GM18519 (cell line): ENCODE results near the gene SDR9C7.
"Not testable (repeated sequence)": the region's sequence is repeated elsewhere in the genome, so short reads cannot be mapped to it uniquely, and the experiment has no call there.

Experiments
- ATAC-seq: cut with Tn5 transposase; IDR thresholded peaks from one replicate; pipeline ENCODE4 v1.9.1; 2021; ENCODE audit warnings: mild to moderate bottlenecking, moderate library complexity; ENCODE audit not compliant: unreplicated experiment, low FRiP score

SDR9C7 gene

DNA sequence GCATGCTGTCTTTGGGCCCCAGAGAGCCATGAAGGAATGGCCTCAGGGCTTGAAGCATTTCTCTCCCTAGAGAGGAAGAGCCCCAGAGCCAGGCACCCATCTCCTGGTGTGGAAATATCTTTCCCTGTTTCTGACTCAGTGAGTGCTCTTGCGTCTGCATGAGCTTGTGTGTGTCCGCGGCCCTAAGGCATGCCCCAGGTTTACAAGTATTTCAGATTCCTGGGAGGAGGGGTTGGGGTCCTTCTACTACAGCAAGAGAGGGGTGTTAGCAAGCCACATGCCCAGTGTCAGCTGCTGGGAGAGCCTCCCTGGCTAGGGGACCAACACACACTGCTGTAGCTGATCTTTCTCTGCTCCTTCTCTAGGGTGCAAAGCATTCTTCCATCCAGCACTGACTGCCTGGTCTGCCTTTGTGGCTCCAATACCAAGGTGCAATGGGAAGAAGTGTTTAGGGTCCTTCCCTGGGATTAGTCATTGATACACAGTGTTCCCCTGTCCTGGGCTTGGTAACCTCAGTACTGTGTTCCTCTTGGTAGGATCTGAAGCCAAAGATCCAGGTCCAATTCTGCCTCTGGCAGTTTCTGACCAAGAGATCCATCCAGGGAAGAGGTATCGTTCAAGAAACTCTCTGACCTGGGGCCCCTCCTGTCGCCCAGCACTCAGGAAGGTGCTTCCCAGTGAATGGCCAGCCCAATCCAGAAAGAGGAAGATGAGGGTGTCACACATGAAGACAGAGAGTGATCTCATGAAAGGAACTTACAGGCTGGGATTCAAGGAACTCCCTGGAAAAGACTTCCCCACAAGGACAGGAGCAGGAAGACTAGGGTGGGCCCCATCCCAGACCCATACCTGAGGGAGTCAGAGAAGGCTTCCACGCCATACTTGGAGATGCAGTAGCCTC is 20.1 kb upstream of the SDR9C7 start:
- ATAC-seq, result no peak

DNA sequence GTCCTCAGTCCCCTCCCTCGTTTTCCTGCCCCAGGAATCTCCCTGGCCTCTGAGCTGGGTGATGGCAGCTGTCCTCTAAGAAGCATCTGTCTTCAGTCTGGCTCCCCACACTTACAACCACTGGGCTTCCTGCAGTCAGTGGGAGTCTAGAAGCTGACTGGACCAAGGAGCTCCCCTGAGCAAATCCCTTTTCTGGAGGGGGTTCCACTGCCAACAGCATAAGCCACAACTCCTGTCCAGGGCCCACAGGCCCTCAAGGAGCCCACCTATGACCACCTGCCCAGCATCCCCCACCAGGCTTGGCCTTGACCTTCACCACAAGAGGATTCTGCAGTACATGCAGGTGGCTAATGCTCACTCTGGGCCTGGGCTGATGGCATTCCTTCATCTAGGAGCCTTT is 19.1 kb upstream of the SDR9C7 start:
- no peak for ATAC-seq

DNA sequence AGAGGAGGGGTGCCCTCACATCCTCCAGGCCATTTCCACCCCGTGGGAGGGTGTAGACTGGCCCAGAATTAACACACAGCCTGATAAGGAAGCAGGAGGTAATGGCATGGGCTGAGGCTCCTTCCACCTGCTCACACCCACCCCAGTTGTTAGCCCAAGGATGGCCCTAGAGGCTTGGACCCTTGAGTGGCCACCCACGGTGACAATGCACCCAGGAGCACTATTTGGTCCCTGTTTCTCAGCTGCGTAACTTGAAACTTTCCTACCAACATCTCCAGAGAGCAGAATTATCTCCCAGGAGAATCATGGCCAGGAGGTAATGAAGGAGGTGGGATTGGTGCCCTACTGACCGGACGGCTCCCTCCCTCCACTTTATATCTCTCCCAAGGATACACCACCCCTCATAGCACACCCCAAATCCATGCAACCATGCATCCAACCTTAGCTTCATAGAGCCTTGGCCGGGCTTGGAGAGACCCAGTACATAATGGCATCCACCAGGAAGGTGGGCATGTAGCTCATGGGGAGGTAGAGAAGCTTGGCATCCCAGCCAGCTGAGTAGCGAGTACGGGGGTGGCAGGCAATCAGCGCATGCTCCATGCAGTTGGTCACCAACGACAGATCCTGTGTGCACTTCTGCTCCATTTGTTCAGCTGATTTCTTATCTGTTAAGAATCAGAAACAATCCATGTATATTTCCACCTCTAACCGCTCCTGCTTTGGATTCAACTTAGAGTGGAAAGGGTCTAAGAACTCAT is 17.6 kb upstream of the SDR9C7 start:
- no peak for ATAC-seq

DNA sequence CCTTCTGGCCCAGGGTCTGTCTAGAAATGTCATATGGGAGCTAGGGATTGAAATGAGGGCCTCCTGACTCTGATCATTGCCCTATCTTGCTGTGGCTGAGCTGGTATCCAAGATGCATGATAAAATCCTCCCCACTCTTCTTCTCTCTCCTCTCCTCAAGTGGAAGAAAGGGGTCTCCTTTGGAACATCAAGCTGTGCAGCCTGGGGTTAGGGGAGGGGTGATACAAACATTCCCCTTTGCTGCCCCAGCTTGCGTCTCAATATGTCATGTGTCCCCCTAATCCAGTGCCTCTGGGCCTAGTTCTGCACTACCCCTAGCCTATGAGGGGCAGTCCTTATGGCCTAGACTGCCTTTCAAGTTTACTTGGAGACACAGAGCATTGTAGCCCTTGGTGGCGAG is 14.7 kb upstream of the SDR9C7 start:
- ATAC-seq, result no peak

DNA sequence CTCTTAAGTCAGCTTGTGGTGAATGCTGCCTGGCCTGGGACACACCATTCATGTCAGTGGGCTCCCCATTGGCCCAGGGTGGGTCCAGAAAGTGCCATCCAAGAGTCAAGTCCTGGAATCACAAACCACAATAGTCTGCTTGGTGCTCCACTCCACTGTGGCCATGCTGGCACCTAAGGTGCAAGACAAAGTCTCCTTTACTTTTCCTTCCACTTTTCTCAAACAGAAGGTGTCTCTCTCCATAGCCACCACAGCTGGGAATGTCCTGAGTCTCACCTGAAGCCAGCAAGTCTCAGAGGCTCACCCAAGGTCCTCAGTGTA is 14.2 kb upstream of the SDR9C7 start:
- no peak for ATAC-seq

- ATAC-seq, result no peak
Observed at GRCh38 chr12:56947633-56948456, 13.6 kb upstream of the SDR9C7 start.

DNA sequence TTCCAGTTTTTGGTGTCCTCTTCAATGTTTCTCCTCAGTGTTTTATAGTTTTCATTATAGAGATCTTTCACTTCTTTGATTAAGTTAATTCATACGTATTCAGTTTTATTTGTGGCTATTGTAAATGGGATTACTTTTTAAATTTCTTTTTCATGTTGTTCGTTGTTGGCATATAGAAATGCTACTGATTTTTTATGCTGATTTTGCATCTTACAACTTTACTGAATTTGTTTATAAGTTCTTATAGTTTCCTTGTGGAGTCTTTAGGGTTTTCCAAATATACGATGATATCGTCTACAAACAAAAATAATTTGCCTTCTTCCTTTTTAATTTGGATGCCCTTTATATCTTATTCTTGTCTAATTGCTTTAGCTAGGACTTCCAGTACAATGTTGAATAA is 9.7 kb upstream of the SDR9C7 start:
- no peak for ATAC-seq

DNA sequence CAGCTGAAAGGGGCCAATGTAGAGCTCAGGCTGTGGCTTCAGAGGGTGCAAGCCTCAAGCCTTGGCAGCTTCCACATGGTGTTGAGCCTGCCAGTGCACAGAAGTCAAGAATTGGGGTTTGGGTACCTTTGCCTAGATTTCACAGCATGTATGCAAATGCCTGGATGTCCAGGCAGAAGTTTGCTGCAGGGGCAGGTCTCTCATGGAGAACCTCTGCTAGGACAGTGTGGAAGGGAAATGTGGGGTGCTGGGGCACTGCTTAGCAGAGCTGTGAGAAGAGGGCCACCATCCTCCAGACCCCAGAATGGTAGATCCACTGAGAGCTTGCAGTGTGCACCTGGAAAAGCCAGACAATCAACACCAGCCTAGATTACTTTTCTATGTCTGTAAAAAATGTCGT is 9.2 kb upstream of the SDR9C7 start:
- not testable (repeated sequence) for ATAC-seq

GRCh38 chr12:56941299-56942017 is 7.2 kb upstream of the SDR9C7 start:
- no peak for ATAC-seq

DNA sequence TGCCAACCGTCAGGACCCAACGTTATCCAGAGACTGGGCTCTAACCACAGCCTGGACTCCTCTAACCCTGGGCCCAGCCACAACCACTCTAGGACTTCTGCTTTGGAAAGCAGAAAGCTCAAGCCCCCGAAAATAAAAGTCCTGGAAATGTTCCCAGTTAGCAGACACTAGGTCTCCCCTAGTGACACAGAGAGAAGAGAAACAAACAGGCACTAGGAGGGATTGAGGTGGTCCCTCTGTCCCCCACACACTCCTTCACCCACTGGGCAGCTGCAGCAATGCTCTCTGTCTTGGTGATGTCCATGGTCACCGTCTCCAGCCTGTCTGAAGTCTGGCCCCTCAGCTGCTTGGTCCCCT is 6.7 kb upstream of the SDR9C7 start:
- not testable (repeated sequence) for ATAC-seq

- no peak for ATAC-seq
Observed at GRCh38 chr12:56935752-56936151, 1.5 kb upstream of the SDR9C7 start.

DNA sequence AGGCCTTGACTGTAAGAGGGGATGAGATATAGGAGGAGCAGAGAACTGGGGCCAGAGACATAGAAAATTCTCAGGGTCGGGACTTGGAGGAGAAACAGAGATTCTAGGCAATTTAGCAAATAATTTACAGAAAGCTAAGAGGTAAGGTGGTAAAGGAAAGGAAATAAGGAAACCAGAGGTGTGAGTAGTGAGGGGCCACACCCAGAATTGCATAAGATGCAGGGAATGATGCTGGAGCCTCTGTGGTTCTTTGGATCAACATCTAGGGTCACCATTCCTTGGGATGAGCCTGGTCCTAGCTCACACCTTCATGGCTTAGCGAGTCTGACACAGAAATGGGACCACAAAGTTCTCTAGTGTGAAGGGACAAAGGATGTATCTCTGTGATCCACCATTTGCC is 949 bp upstream of the SDR9C7 start:
- ATAC-seq, result no peak

DNA sequence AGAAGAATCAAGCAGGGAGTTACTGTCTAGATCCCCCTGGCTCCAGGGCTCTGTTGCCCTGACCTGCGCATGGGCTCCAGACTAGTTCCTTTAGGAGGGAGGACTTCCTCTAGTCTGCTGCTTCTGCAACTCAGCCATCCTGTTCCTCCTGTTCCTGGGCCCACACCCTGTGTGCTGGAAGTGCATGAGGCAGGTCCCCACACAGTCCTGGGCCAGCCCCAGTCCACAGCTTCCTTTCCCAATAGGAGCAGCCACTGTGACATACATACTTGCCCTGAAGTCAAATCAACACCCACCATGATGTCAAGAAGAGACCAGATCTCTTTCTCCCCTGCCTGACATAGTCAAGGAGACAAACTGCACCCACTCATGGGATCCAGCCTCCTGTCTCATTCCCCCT is 1.3 kb downstream of the SDR9C7 start:
- ATAC-seq, result no peak

DNA sequence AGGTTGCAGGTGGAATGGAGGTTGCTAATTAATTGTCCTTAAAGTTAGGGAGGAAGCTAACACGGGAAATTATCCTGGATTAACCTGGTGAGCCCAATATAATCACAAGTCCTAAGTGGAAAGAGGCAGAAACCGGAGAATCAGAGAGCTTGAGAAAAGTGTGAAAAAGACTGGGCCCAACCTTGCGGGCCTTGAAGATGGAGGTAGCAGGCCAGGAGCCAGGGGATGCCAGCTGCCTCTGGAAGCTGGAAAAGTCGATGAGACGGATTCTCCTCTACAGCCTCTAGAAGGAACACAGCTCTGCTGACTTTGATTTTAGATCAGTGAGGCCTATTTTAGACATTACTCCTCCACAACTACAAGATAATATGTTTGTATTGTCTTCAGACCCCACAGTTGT is 2.1 kb downstream of the SDR9C7 start:
- ATAC-seq, result no peak

DNA sequence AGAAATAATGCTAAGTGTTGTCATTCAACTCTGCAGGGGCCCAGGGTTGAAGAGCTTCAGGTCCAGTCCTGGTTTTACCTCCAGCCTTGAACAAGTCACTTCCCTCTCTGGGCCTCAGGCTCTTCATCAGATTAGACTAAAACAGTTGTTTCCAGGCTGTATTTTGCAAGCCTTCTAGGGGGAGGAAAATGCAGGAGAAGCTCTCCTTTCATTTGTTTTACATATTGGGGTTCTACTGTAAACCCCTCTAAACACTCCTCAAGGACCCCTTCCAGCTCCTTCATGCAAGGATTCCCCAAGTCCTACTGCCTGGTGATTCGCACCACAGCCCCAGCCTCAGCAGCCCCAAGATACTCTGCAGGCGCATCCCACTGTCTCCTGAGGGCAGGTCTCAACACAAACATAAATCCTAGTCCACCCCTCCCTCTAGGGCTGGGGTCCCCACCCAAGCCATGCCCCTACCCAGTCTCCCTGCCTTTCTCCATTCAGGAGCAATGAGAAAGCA is 2.7 kb downstream of the SDR9C7 start:
- ATAC-seq, result no peak

DNA sequence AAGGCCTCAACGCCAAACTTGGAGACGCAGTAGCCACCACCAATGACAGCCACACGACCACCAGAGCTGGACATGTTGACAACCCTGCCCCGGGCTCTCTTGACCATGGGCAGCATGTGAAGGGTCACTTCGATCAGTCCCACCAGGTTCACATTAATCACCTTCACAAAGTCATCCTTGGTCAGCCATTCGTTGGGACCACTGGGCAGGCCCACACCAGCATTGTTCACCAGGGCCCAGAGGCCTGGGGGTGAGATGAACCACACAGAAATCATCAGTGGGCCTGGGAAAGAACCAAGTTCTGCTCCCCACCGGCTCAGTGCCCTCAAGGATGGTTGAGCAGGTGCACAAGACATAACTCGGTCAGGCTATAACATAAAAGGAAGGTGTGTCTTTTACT is 4.0 kb downstream of the SDR9C7 start:
- ATAC-seq, result no peak

DNA sequence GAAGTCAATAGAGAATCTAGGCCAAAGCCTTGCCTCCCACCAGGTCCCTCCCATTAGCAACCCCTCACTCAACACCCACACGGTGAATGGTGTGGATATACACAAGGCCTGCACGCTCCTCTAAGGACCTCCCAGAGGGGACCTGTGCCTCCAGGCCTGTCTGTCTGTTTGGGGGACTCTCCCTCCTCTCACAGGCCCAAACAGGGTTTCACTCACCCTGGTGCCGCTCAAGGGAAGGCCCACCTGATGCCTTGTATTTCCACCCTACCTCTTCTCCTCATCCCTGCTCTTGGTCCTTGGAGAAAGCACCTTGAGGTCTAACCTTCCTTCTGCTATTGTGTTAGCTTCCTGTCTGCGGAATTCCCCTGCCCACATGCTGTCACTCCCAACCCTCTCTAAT is 4.4 kb downstream of the SDR9C7 start:
- no peak for ATAC-seq

- ATAC-seq, result no peak
Observed at GRCh38 chr12:56928262-56928661, 5.9 kb downstream of the SDR9C7 start.

DNA sequence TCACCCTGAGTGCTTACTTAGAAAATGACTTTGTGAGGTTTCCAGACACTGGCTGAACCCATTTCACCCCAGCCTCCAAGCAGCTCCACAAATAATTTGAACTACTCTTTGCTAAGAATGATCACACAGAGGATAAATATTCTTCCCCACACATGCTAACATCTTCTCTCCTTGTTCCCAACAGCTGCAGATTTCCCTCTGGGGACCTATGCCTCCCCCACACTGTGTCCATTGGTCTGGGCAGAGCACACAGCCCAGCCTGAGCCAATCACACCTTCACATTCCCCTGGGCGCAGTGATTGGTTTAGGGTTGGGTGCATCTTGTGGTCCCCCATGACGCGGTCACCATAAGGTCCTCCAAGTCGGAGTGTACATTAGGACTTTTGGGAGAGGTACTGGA is 6.9 kb downstream of the SDR9C7 start:
- no peak for ATAC-seq

- ATAC-seq, result no peak
Observed at GRCh38 chr12:56922031-56922430, 12.2 kb downstream of the SDR9C7 start.
